CD14-positive monocyte (primary cell): ENCODE results near the gene FAM210B. TPM values are rescaled to one million over a fixed set of nuclear protein-coding genes. Genes with fewer than 3 reads are reported as not detected.
A peak's percentile ranks its signal among the peaks of the same experiment; 100 is the strongest.

Source experiments
- DNase-seq, 3 donors: peaks; one replicate each; pipeline ENCODE4 v3.0.0-alpha.2; 2011 to 2022
- H2AFZ ChIP-seq: 2 replicates; pipeline ENCODE4 v1.6.0; 2012; ENCODE audit warnings: mild to moderate bottlenecking, low read depth, low read length, inconsistent platforms; ENCODE audit not compliant: insufficient read depth, poor library complexity, severe bottlenecking
- H3K27ac ChIP-seq, 2 donors: 1 replicate in 1 of 2; 2 replicates in 1 of 2; pipeline ENCODE4 v1.5.1; 2012 to 2013; ENCODE audit warnings: low read length in 2 of 2, control low read depth in 1 of 2, inconsistent platforms in 1 of 2, low read depth in 1 of 2, mild to moderate bottlenecking in 1 of 2
- H3K27me3 ChIP-seq, 2 donors: one replicate each; pipeline versions ENCODE4 v1.6.0 to v1.6.1; 2011 to 2013; ENCODE audit warnings: low read length in 2 of 2; ENCODE audit not compliant: control insufficient read depth in 2 of 2, insufficient read depth in 2 of 2
- H3K36me3 ChIP-seq, 2 donors: replicated peaks in 1 of 2; 1 replicate in 1 of 2; 2 replicates in 1 of 2; pipeline versions ENCODE4 v1.5.1 to v1.6.1; 2012 to 2013; ENCODE audit warnings: low read length in 2 of 2, control low read depth in 1 of 2, inconsistent platforms in 1 of 2, mild to moderate bottlenecking in 1 of 2; ENCODE audit not compliant: insufficient read depth in 2 of 2, control insufficient read depth in 1 of 2
- H3K4me1 ChIP-seq, 2 donors: 1 replicate in 1 of 2; 2 replicates in 1 of 2; pipeline versions ENCODE4 v1.5.1 to v1.6.1; 2012 to 2013; ENCODE audit warnings: low read length in 2 of 2, control low read depth in 1 of 2, inconsistent platforms in 1 of 2, mild to moderate bottlenecking in 1 of 2, moderate library complexity in 1 of 2; ENCODE audit not compliant: insufficient read depth in 2 of 2, control insufficient read depth in 1 of 2
- H3K4me2 ChIP-seq: replicated peaks from 2 replicates; pipeline ENCODE3; 2012; ENCODE audit warnings: low read length, moderate library complexity, mild to moderate bottlenecking; ENCODE audit not compliant: poor library complexity, severe bottlenecking; ENCODE audit errors: extremely low read depth
- H3K4me3 ChIP-seq, 3 experiments: fragments of 200-600 bp in 1 of 3; sonication (generic) in 1 of 3; replicated peaks in 1 of 3; 1 replicate in 2 of 3; 2 replicates in 1 of 3; pipeline ENCODE4 v1.5.1; 2011 to 2013; ENCODE audit warnings: low read length in 3 of 3, mild to moderate bottlenecking in 3 of 3, control low read depth in 2 of 3, low read depth in 2 of 3, inconsistent platforms in 1 of 3, moderate library complexity in 1 of 3
- H3K79me2 ChIP-seq: 2 replicates; pipeline ENCODE4 v1.6.0; 2012; ENCODE audit warnings: mild to moderate bottlenecking, control low read depth, inconsistent platforms, low read length, moderate library complexity; ENCODE audit not compliant: insufficient read depth
- H3K9ac ChIP-seq: 2 replicates; pipeline ENCODE4 v1.6.0; 2017; ENCODE audit warnings: low read length, mild to moderate bottlenecking; ENCODE audit not compliant: insufficient read depth, poor library complexity, severe bottlenecking
- H3K9me3 ChIP-seq, 2 donors: replicated peaks in 1 of 2; 1 replicate in 1 of 2; 2 replicates in 1 of 2; pipeline versions ENCODE4 v1.5.1 to v1.6.1; 2012 to 2013; ENCODE audit warnings: low read length in 2 of 2, control low read depth in 1 of 2; ENCODE audit not compliant: control insufficient read depth in 1 of 2, insufficient read depth in 1 of 2
- H4K20me1 ChIP-seq: 2 replicates; pipeline ENCODE4 v1.6.0; 2012; ENCODE audit warnings: mild to moderate bottlenecking, low read length, control low read depth, moderate library complexity; ENCODE audit not compliant: insufficient read depth
- H3K27ac Mint-ChIP-seq, 7 donors: one replicate each; pipeline ENCODE4 v1.8.0; 2020; ENCODE audit warnings: mild to moderate bottlenecking in 7 of 7, mixed read lengths in 7 of 7, moderate library complexity in 6 of 7, inconsistent platforms in 2 of 7
- H3K27me3 Mint-ChIP-seq, 3 donors: one replicate each; pipeline ENCODE4 v1.8.0; 2021 to 2022; ENCODE audit warnings: low read depth in 3 of 3, mild to moderate bottlenecking in 3 of 3, mixed read lengths in 3 of 3, moderate library complexity in 3 of 3, inconsistent platforms in 1 of 3
- H3K36me3 Mint-ChIP-seq, 2 donors: one replicate each; pipeline ENCODE4 v1.8.0; 2020; ENCODE audit warnings: mixed read lengths in 2 of 2, inconsistent platforms in 1 of 2, mild to moderate bottlenecking in 1 of 2
- H3K4me1 Mint-ChIP-seq: one replicate; pipeline ENCODE4 v1.8.0; 2020; ENCODE audit warnings: mild to moderate bottlenecking, mixed read lengths
- H3K4me3 Mint-ChIP-seq, 2 donors: one replicate each; pipeline ENCODE4 v1.8.0; 2020; ENCODE audit warnings: mild to moderate bottlenecking in 2 of 2, mixed read lengths in 2 of 2, moderate library complexity in 1 of 2
- H3K9me3 Mint-ChIP-seq, 7 donors: one replicate each; pipeline ENCODE4 v1.8.0; 2020 to 2022; ENCODE audit warnings: mixed read lengths in 7 of 7, mild to moderate bottlenecking in 6 of 7, moderate library complexity in 6 of 7, inconsistent platforms in 2 of 7
- CTCF ChIP-seq: fragments of 200-600 bp; IDR thresholded peaks from one replicate; pipeline ENCODE4 v1.8.0; 2022; ENCODE audit warnings: antibody characterized with exemption, mild to moderate bottlenecking
- WGBS: methylation state at CpG from one replicate; pipeline ENCODE4 v1.1.5; 2013; ENCODE audit warnings: missing lambda C conversion rate; ENCODE audit not compliant: insufficient coverage; 5-methylcytosine and 5-hydroxymethylcytosine counted together
- intact Hi-C, 2 donors: fragments of 100-400 bp; cut with micrococcal nuclease; formaldehyde crosslinking; loops; one replicate each; pipeline versions ENCODE4 v1.15.0 to v1.15.1; 2023
- polyA plus RNA-seq, 3 donors: library from polyadenylated mRNA; depleted of rRNA in 1 of 3; unstranded in 2 of 3; stranded (reverse) in 1 of 3; fragments of 300-500 nt in 2 of 3; fragments of >200 nt in 1 of 3; fragmentation: Illumina TruSeq in 2 of 3; gene quantifications; 1 replicate in 2 of 3; 2 replicates in 1 of 3; pipeline ENCODE4 v1.2.3, GENCODE V29; 2012 to 2021

FAM210B gene
- polyA plus RNA-seq, 3 donors = 15.2 to 41.3 (median 34.5) TPM

GRCh38 chr20:56414842-56415765 lies 56.3 kb downstream of the FAM210B start:
- peaks cover 25 to 34% of the 10 kb centered on the region in 2 donors for H3K36me3 Mint-ChIP-seq
- Histone ChIP-seq H2AFZ (no peak overlapping the region), H3K9ac (no peak overlapping the region), H3K36me3 (no peaks in the 10 kb centered on the region), H3K9me3 (peaks cover 0 to 4% of the 10 kb centered on the region in 2 donors), H3K27ac (no peak overlapping the region), H3K4me3 (no peak overlapping the region), H3K27me3 (no peaks in the 10 kb centered on the region), H4K20me1 (no peaks in the 10 kb centered on the region), H3K79me2 (peaks cover 23% of the 10 kb centered on the region), H3K4me2 (no peak overlapping the region), H3K4me1 (peaks cover 69 to 79% of the 10 kb centered on the region in 2 donors)
- H3K27ac Mint-ChIP-seq = peak overlapping the region in 3 of 7 donors; percentile 42 to 68 (median 46)
- peaks cover 0 to 10% (median 1%) of the 10 kb centered on the region in 3 donors for H3K27me3 Mint-ChIP-seq
- 98% methylated on average over 4 of the region's 12 CpGs for WGBS
- TF ChIP-seq CTCF = no peak
- no peak for DNase-seq
- peaks cover 76% of the 10 kb centered on the region for H3K4me1 Mint-ChIP-seq
- H3K4me3 Mint-ChIP-seq = no peak overlapping the region
- peaks cover 0 to 4% (median 0%) of the 10 kb centered on the region in 7 donors for H3K9me3 Mint-ChIP-seq
- intact Hi-C loops = no loop called here

- 82% methylated on average over 5 of the region's 7 CpGs for WGBS
- Histone ChIP-seq H3K4me2 (peak overlapping the region; percentile 3), H3K4me3 (peak overlapping the region in 1 of 3 experiments; percentile 3), H4K20me1 (no peaks in the 10 kb centered on the region), H3K36me3 (no peaks in the 10 kb centered on the region), H2AFZ (no peak overlapping the region), H3K27ac (no peak overlapping the region), H3K27me3 (no peaks in the 10 kb centered on the region), H3K9me3 (peaks cover 0 to 4% of the 10 kb centered on the region in 2 donors), H3K4me1 (peaks cover 69 to 79% of the 10 kb centered on the region in 2 donors), H3K79me2 (peaks cover 23% of the 10 kb centered on the region), H3K9ac (no peak overlapping the region)
- Mint-ChIP-seq H3K4me3 (peak overlapping the region in 1 of 2 donors; percentile 73), H3K27me3 (peaks cover 1 to 15% (median 2%) of the 10 kb centered on the region in 3 donors), H3K4me1 (peaks cover 78% of the 10 kb centered on the region), H3K27ac (peak overlapping the region in 5 of 7 donors; percentile 90 to 98 (median 93)), H3K36me3 (peaks cover 34 to 38% of the 10 kb centered on the region in 2 donors), H3K9me3 (peaks cover 0 to 2% (median 0%) of the 10 kb centered on the region in 7 donors)
- no peak for TF ChIP-seq CTCF
- DNase-seq = no peak
- intact Hi-C loops = no loop called here
Observed at GRCh38 chr20:56417402-56417801, 58.6 kb downstream of the FAM210B start.
